Measurements from ENCODE around the gene OPHN1. TPM values are rescaled to one million over a fixed set of nuclear protein-coding genes. Genes with fewer than 3 reads are reported as not detected.

The OPHN1 gene
- total RNA-seq, 4 donors from 2014 or later: 3.9 to 20.6 (median 6.7) TPM

GRCh38 chrX:68422478-68422877, 10.8 kb downstream of the OPHN1 start:
- DNase-seq: no peak
- no peaks in the 10 kb centered on the region for H3K4me1 ChIP-seq
- TF ChIP-seq POLR2A (IDR thresholded peaks at IDR 0.05): no peak
- TF ChIP-seq CTCF (IDR thresholded peaks at IDR 0.05): no peak
- H3K27ac ChIP-seq: no peak overlapping the region
- H3K9me3 ChIP-seq: no peaks in the 10 kb centered on the region
- H3K27me3 ChIP-seq: no peaks in the 10 kb centered on the region
- no peak overlapping the region for H3K4me3 ChIP-seq
- H3K36me3 ChIP-seq: no peaks in the 10 kb centered on the region

GRCh38 chrX:68421636-68422035, 11.7 kb downstream of the OPHN1 start:
- Histone ChIP-seq H3K4me1 (no peaks in the 10 kb centered on the region), H3K27ac (no peak overlapping the region), H3K36me3 (no peaks in the 10 kb centered on the region), H3K9me3 (no peaks in the 10 kb centered on the region), H3K27me3 (no peaks in the 10 kb centered on the region), H3K4me3 (no peak overlapping the region)
- DNase-seq: no peak
- TF ChIP-seq CTCF (IDR thresholded peaks at IDR 0.05) (no peak), POLR2A (IDR thresholded peaks at IDR 0.05) (no peak)

GRCh38 chrX:68420559-68420958, 12.7 kb downstream of the OPHN1 start:
- no peak overlapping the region for H3K27ac ChIP-seq
- TF ChIP-seq CTCF (IDR thresholded peaks at IDR 0.05) (no peak), POLR2A (IDR thresholded peaks at IDR 0.05) (no peak)

GRCh38 chrX:68419975-68420374, 13.3 kb downstream of the OPHN1 start:
- no peak for TF ChIP-seq CTCF (IDR thresholded peaks at IDR 0.05)
- TF ChIP-seq POLR2A (IDR thresholded peaks at IDR 0.05): no peak
- Histone ChIP-seq H3K27ac (no peak overlapping the region), H3K9me3 (no peaks in the 10 kb centered on the region)

More at GRCh38 chrX:68420559-68420958, 12.7 kb downstream of the OPHN1 start:
- Histone ChIP-seq H3K27me3 (no peaks in the 10 kb centered on the region), H3K4me1 (no peaks in the 10 kb centered on the region), H3K36me3 (no peaks in the 10 kb centered on the region), H3K9me3 (no peaks in the 10 kb centered on the region), H3K4me3 (no peak overlapping the region)
- DNase-seq: no peak

GRCh38 chrX:68417651-68418050, 15.6 kb downstream of the OPHN1 start:
- no peaks in the 10 kb centered on the region for H3K4me1 ChIP-seq
- no peaks in the 10 kb centered on the region for H3K36me3 ChIP-seq
- DNase-seq: no peak
- H3K27me3 ChIP-seq: no peaks in the 10 kb centered on the region
- no peak overlapping the region for H3K4me3 ChIP-seq
- H3K27ac ChIP-seq: no peak overlapping the region
- TF ChIP-seq POLR2A (IDR thresholded peaks at IDR 0.05) (no peak), CTCF (IDR thresholded peaks at IDR 0.05) (no peak)
- no peaks in the 10 kb centered on the region for H3K9me3 ChIP-seq

More at GRCh38 chrX:68419975-68420374, 13.3 kb downstream of the OPHN1 start:
- no peaks in the 10 kb centered on the region for H3K36me3 ChIP-seq
- no peaks in the 10 kb centered on the region for H3K4me1 ChIP-seq
- no peak for DNase-seq
- H3K27me3 ChIP-seq: no peaks in the 10 kb centered on the region
- no peak overlapping the region for H3K4me3 ChIP-seq

- H3K9me3 ChIP-seq: no peaks in the 10 kb centered on the region
- no peaks in the 10 kb centered on the region for H3K4me1 ChIP-seq
- no peak overlapping the region for H3K4me3 ChIP-seq
- no peaks in the 10 kb centered on the region for H3K36me3 ChIP-seq
- no peaks in the 10 kb centered on the region for H3K27me3 ChIP-seq
- no peak for DNase-seq
- no peak for TF ChIP-seq POLR2A (IDR thresholded peaks at IDR 0.05)
- no peak for TF ChIP-seq CTCF (IDR thresholded peaks at IDR 0.05)
- H3K27ac ChIP-seq: no peak overlapping the region
These were observed 16.7 kb downstream of the OPHN1 start for GRCh38 chrX:68416592-68416991.
